Lower leg skin (tissue), 3 donors: Measurements from ENCODE around the gene SLITRK6.

Source experiments
- CTCF ChIP-seq, 3 donors: fragments of 450-650 bp; IDR thresholded peaks; one replicate each; pipeline ENCODE4 v1.5.1; 2016; ENCODE audit warnings: antibody characterized with exemption in 3 of 3, mild to moderate bottlenecking in 3 of 3, moderate library complexity in 2 of 3
- POLR2A ChIP-seq, 2 donors: fragments of 450-650 bp; IDR thresholded peaks; one replicate each; pipeline ENCODE4 v1.6.1; 2016 to 2017; ENCODE audit warnings: antibody characterized with exemption in 2 of 2, mild to moderate bottlenecking in 1 of 2, moderate library complexity in 1 of 2

- TF ChIP-seq POLR2A (IDR thresholded peaks at IDR 0.05) = no peak
- no peak for TF ChIP-seq CTCF (IDR thresholded peaks at IDR 0.05)
Observed at GRCh38 chr13:85799097-85799582, at the start of gene SLITRK6.
